Measurements from ENCODE around the gene TCF4. TPM values are rescaled to one million over a fixed set of nuclear protein-coding genes. Genes with fewer than 3 reads are reported as not detected.

The TCF4 gene
- total and polyA plus RNA-seq, 2 donors (not counting 3 experiments of a cell fraction or from before 2014, with no cell fraction given): 183 to 390 TPM

DNA sequence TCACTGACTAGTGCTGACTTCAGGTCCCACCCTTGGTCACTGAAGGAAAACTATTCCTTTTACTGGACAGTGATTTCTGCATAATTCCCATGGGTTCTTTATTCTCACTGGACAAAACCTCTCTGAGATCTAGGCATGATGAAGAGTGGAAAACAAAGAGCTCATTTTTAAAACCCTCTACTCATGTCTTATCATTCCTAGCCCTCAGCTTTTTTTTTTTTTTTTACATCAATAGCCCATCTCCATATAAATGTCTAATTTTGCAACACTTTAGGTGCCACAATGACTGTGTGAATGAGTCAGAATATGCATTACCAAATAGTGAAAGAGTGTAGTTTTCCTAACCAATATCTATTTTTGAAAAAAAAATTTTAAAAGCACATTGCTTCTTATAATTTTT is 74.8 kb downstream of the TCF4 start:
- peaks cover 53% of the 10 kb centered on the region for H3K4me1 ChIP-seq (ENCODE audit: control insufficient read depth, extremely low read depth, insufficient read depth, low read length)
- H3K27me3 ChIP-seq (ENCODE audit: control insufficient read depth in 2 of 2, insufficient read depth in 2 of 2, low read length in 2 of 2): no peaks in the 10 kb centered on the region
- H3K27ac ChIP-seq (ENCODE audit: insufficient read depth, low read depth, low read length): peak overlapping the region; percentile 71
- H3K9me3 ChIP-seq (replicated peaks; ENCODE audit: control insufficient read depth, insufficient read depth, low read length): no peaks in the 10 kb centered on the region
- no peaks in the 10 kb centered on the region for H3K9me1 ChIP-seq (replicated peaks; ENCODE audit: control insufficient read depth, extremely low read depth, insufficient read depth, low read length)
- TF ChIP-seq MYC (IDR thresholded peaks at IDR 0.05; ENCODE audit: low read depth, low read length) (no peak), GATA2 (IDR thresholded peaks at IDR 0.05; ENCODE audit: insufficient read depth, insufficient read length, low read depth, low read length) (no peak), JUN (IDR thresholded peaks at IDR 0.05; ENCODE audit: borderline replicate concordance, insufficient read depth, insufficient read length, low read depth) (no peak), POLR2A (IDR thresholded peaks at IDR 0.05; ENCODE audit: low read depth, low read length) (no peak), FOS (IDR thresholded peaks at IDR 0.05; ENCODE audit: borderline replicate concordance, insufficient read depth, low read length) (no peak), EZH2 (IDR thresholded peaks at IDR 0.05; ENCODE audit: borderline replicate concordance, low read depth, low read length, severe bottlenecking) (no peak), POLR2AphosphoS5 (IDR thresholded peaks at IDR 0.05; ENCODE audit: insufficient read depth, low read depth, low read length) (no peak)
- TF ChIP-seq, protein P1, sequence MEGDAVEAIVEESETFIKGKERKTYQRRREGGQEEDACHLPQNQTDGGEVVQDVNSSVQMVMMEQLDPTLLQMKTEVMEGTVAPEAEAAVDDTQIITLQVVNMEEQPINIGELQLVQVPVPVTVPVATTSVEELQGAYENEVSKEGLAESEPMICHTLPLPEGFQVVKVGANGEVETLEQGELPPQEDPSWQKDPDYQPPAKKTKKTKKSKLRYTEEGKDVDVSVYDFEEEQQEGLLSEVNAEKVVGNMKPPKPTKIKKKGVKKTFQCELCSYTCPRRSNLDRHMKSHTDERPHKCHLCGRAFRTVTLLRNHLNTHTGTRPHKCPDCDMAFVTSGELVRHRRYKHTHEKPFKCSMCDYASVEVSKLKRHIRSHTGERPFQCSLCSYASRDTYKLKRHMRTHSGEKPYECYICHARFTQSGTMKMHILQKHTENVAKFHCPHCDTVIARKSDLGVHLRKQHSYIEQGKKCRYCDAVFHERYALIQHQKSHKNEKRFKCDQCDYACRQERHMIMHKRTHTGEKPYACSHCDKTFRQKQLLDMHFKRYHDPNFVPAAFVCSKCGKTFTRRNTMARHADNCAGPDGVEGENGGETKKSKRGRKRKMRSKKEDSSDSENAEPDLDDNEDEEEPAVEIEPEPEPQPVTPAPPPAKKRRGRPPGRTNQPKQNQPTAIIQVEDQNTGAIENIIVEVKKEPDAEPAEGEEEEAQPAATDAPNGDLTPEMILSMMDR (IDR thresholded peaks at IDR 0.05; ENCODE audit: extremely low read depth in 1 of 2, insufficient read depth in 1 of 2, low read depth in 1 of 2, low read length in 2 of 2): no peak
- TF ChIP-seq, protein P2, sequence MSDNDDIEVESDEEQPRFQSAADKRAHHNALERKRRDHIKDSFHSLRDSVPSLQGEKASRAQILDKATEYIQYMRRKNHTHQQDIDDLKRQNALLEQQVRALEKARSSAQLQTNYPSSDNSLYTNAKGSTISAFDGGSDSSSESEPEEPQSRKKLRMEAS (IDR thresholded peaks at IDR 0.05; ENCODE audit: insufficient read depth, insufficient read length): no peak
- CTCF ChIA-PET: interaction anchor here (1.2 to 2.2 kb wide), 4 partner anchors 8 to 269 kb away, joined by 4 to 7 read pairs (median 6); no protein-coding TSS in a partner anchor
- no peak overlapping the region for H2AFZ ChIP-seq (ENCODE audit: low read depth, low read length)
- FAIRE-seq (no peak), DNase-seq (ENCODE audit: low read depth, low spot score) (no peak)
- H3K4me2 ChIP-seq (ENCODE audit: insufficient read depth, low read length): no peak overlapping the region
- no peak overlapping the region for H3K4me3 ChIP-seq (replicated peaks in 1 of 3; ENCODE audit: insufficient read depth in 1 of 3, low read depth in 1 of 3, low read length in 3 of 3)
- H4K20me1 ChIP-seq (replicated peaks; ENCODE audit: control insufficient read depth, extremely low read depth, insufficient read depth, low read length): no peaks in the 10 kb centered on the region
- no TSS peak for BruUV-seq (replicated peaks)
- no peaks in the 10 kb centered on the region for H3K36me3 ChIP-seq (ENCODE audit: control insufficient read depth in 2 of 2, extremely low read depth in 1 of 2, insufficient read depth in 2 of 2, low read length in 2 of 2)
- dilution Hi-C loops (cut with MboI; ENCODE audit: extremely low pct_ligation_motif_present, low sequenced_read_pairs) (no loop called here), intact Hi-C loops (cut with micrococcal nuclease) (loop anchor here (5.0 kb wide), 1 partner anchor 281 kb away; no protein-coding TSS in a partner anchor)
- peak overlapping the region; percentile 18 for H3K9ac ChIP-seq (replicated peaks; ENCODE audit: extremely low read depth, insufficient read depth, low read length)
- POLR2A ChIA-PET: no interaction called here
- peaks cover 28% of the 10 kb centered on the region for H3K79me2 ChIP-seq (ENCODE audit: control insufficient read depth, insufficient read depth, low read length)
